Gastrocnemius medialis (tissue), 4 donors: ENCODE measurements around the gene MOCS2. TPM values are rescaled to one million over a fixed set of nuclear protein-coding genes. Genes with fewer than 3 reads are reported as not detected.
A peak's percentile ranks its signal among the peaks of the same experiment; 100 is the strongest.

ENCODE experiments used
- ATAC-seq, 2 donors: fragments of 150-250 bp; one replicate each; pipeline ENCODE4 v1.9.1; 2016
- DNase-seq, 2 donors: peaks; one replicate each; pipeline ENCODE4 v3.0.0-alpha.2; 2019
- H3K27ac ChIP-seq, 4 donors: fragments of 200-600 bp; sonication (generic); 1 replicate in 1 of 4; 2 replicates in 3 of 4; pipeline ENCODE4 v1.5.1; 2016 to 2018; ENCODE audit warnings: mild to moderate bottlenecking in 2 of 4, moderate library complexity in 1 of 4
- H3K27me3 ChIP-seq, 3 donors: fragments of 200-600 bp; sonication (generic) in 2 of 3; 1 replicate in 1 of 3; 2 replicates in 2 of 3; pipeline versions ENCODE4 v1.5.1 to v1.6.0; 2016 to 2019; ENCODE audit warnings: mild to moderate bottlenecking in 1 of 3, moderate library complexity in 1 of 3
- H3K36me3 ChIP-seq, 2 donors: fragments of 200-600 bp; sonication (generic) in 1 of 2; one replicate each; pipeline ENCODE4 v1.5.1; 2017 to 2018
- H3K4me1 ChIP-seq, 2 donors: fragments of 200-600 bp; sonication (generic) in 1 of 2; one replicate each; pipeline ENCODE4 v1.5.1; 2016 to 2017; ENCODE audit warnings: mild to moderate bottlenecking in 2 of 2
- H3K4me3 ChIP-seq, 4 donors: fragments of 200-600 bp; sonication (generic) in 3 of 4; 1 replicate in 1 of 4; 2 replicates in 3 of 4; pipeline ENCODE4 v1.5.1; 2016 to 2019; ENCODE audit warnings: mild to moderate bottlenecking in 2 of 4
- H3K9me3 ChIP-seq, 3 donors: fragments of 200-600 bp; sonication (generic) in 2 of 3; 1 replicate in 1 of 3; 2 replicates in 2 of 3; pipeline ENCODE4 v1.5.1; 2016 to 2019
- POLR2A ChIP-seq, 2 donors: fragments of 450-650 bp; IDR thresholded peaks; one replicate each; pipeline ENCODE4 v1.6.1; 2017; ENCODE audit warnings: antibody characterized with exemption in 2 of 2, mild to moderate bottlenecking in 2 of 2, moderate library complexity in 2 of 2
- in situ Hi-C, 4 donors: fragments of 200-750 bp; cut with MboI; loops; one replicate each; pipeline versions ENCODE4 v1.15.0 to v1.8.0; 2017; ENCODE audit warnings: low sequenced_read_pairs in 4 of 4
- intact Hi-C: fragments of 100-400 bp; cut with DNase I; formaldehyde crosslinking; loops from one replicate; pipeline ENCODE4 v1.15.1; 2023; ENCODE audit warnings: low total_unique reads
- total RNA-seq, 4 donors: library from RNA; depleted of rRNA; stranded (reverse); fragments of >200 nt; gene quantifications; one replicate each; pipeline versions ENCODE4 v1.1.0 to v1.2.3, GENCODE V29; 2016
- TF ChIP-seq, protein P1 (sequence below), 5 experiments: fragments of 450-650 bp in 3 of 5; fragments of 200-600 bp in 2 of 5; sonication (generic) in 2 of 5; IDR thresholded peaks in 4 of 5; conservative IDR thresholded peaks in 1 of 5; 1 replicate in 4 of 5; 2 replicates in 1 of 5; pipeline ENCODE4 v1.5.1; 2016 to 2019; ENCODE audit warnings: antibody characterized with exemption in 5 of 5, mild to moderate bottlenecking in 3 of 5, moderate library complexity in 3 of 5

The MOCS2 gene
- total RNA-seq, 4 donors from 2014 or later: 32.0 to 58.6 (median 53.1) TPM

DNA sequence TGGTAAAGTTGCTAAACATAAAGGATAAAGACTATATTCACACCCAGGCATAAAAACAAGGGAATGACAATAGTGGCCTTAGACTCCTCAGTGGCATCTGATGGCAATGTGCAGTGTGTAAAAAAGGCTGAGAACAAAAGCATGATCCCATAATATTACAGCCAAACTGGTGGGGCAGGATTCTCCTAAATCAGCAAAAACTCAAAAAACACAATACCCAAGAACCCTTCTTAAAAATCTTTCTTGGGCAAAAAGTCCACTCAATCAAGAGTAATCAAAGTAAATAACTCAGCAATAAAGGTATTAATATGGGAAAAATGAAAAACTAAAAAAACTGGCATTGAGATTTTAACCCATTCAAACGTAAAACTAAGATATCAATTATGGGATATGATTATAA is 1.6 kb upstream of the MOCS2 start:
- in situ Hi-C loops (no loop called here), intact Hi-C loops (no loop called here)
- no peak for ATAC-seq
- Histone ChIP-seq H3K27ac (no peak overlapping the region), H3K4me1 (peaks cover 18 to 20% of the 10 kb centered on the region in 2 donors), H3K4me3 (no peak overlapping the region), H3K27me3 (no peaks in the 10 kb centered on the region), H3K36me3 (peaks cover 0 to 5% of the 10 kb centered on the region in 2 donors), H3K9me3 (no peaks in the 10 kb centered on the region)
- no peak for DNase-seq
- TF ChIP-seq POLR2A (IDR thresholded peaks at IDR 0.05): no peak
- TF ChIP-seq, protein P1, sequence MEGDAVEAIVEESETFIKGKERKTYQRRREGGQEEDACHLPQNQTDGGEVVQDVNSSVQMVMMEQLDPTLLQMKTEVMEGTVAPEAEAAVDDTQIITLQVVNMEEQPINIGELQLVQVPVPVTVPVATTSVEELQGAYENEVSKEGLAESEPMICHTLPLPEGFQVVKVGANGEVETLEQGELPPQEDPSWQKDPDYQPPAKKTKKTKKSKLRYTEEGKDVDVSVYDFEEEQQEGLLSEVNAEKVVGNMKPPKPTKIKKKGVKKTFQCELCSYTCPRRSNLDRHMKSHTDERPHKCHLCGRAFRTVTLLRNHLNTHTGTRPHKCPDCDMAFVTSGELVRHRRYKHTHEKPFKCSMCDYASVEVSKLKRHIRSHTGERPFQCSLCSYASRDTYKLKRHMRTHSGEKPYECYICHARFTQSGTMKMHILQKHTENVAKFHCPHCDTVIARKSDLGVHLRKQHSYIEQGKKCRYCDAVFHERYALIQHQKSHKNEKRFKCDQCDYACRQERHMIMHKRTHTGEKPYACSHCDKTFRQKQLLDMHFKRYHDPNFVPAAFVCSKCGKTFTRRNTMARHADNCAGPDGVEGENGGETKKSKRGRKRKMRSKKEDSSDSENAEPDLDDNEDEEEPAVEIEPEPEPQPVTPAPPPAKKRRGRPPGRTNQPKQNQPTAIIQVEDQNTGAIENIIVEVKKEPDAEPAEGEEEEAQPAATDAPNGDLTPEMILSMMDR (IDR thresholded peaks at IDR 0.05 in 4 of 5, conservative IDR thresholded peaks at IDR 0.05 in 1 of 5): no peak

DNA sequence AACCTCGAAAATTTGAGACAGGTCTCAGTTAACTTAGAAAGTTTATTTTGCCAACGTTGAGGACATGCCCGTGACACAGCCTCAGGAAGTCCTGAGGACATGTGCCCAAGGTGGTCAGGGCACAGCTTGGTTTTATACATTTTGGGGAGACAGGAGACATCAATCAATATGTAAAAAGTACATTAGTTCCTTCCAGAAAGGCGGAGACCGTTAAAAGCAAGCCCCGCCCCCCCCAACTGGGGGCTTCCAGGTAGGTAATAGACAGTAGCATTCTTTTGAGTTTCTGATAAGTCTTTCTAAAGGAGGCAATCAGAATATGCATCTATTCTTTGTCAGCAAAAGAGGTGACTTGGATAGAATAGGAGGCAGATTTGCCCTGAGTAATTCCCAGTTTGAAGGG is 599 bp upstream of the MOCS2 start:
- Histone ChIP-seq H3K4me1 (peaks cover 18 to 20% of the 10 kb centered on the region in 2 donors), H3K9me3 (no peaks in the 10 kb centered on the region), H3K4me3 (peak overlapping the region; percentile 72 to 87 (median 82)), H3K27ac (peak overlapping the region; percentile 80 to 88 (median 86)), H3K36me3 (peaks cover 0 to 5% of the 10 kb centered on the region in 2 donors), H3K27me3 (no peaks in the 10 kb centered on the region)
- peak; percentile 20 to 26 for ATAC-seq
- DNase-seq: no peak
- in situ Hi-C loops: no loop called here
- TF ChIP-seq, protein P1 (IDR thresholded peaks at IDR 0.05 in 4 of 5, conservative IDR thresholded peaks at IDR 0.05 in 1 of 5): no peak
- TF ChIP-seq POLR2A (IDR thresholded peaks at IDR 0.05): no peak
- intact Hi-C loops: no loop called here

DNA sequence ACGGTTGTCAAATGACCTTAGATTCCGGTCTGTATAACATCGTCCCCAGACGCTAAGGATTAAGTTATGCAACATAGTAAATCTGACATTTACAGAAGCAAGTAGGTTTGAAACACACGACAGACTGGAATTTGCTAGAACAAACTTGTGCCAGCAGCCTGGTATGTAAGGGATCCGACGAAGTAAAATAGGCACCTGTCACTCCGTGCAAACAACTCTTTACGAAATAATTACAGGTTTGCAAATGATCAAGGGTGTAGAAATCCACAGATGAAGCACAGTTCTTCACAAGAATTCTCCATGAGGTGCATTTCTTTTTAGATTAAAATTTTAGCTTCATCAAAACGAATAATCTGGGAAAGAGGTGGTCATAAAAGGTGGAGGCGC is 508 bp downstream of the MOCS2 start:
- ATAC-seq (peak; percentile 24 to 42), DNase-seq (no peak)
- in situ Hi-C loops (no loop called here), intact Hi-C loops (loop anchor here (5.0 kb wide), 1 partner anchor 307 kb away; no protein-coding TSS in a partner anchor)
- Histone ChIP-seq H3K4me1 (peaks cover 18 to 20% of the 10 kb centered on the region in 2 donors), H3K9me3 (no peaks in the 10 kb centered on the region), H3K27me3 (no peaks in the 10 kb centered on the region), H3K36me3 (peaks cover 0 to 11% of the 10 kb centered on the region in 2 donors), H3K4me3 (peak overlapping the region; percentile 72 to 87 (median 82)), H3K27ac (peak overlapping the region; percentile 80 to 88 (median 86))
- TF ChIP-seq, protein P1 (IDR thresholded peaks at IDR 0.05 in 4 of 5, conservative IDR thresholded peaks at IDR 0.05 in 1 of 5): no peak
- TF ChIP-seq POLR2A (IDR thresholded peaks at IDR 0.05): no peak

DNA sequence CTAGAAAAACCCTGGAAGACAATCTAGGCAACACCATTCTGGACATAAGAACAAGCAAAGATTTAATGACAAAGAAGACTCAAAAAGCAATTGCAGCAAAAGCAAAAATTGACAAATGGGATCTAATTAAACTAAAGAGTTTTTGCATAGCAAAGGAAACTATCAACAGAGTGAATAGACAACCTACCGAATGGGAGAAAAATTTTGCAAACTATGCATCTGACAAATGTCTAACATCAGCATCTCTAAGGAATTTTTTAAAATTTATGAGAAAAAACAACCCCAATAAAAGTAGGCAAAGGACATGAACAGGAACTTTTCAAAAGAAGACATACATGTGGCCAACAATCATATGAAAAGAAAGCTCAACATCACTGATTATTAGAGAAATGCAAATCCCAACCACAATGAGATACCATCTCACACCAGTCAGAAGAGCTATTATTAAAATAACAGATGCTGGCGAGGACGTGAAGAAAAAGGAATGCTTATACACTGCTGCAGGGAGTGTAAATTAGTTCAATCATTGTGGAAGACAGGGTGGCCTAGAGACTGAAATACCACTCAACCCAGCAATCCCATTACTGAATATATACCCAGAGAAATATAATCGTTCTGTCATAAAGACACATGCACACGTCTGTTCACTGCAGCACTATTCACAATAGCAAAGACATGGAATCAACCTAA is 3.8 kb downstream of the MOCS2 start:
- TF ChIP-seq, protein P1 (IDR thresholded peaks at IDR 0.05 in 4 of 5, conservative IDR thresholded peaks at IDR 0.05 in 1 of 5): no peak
- no peak for TF ChIP-seq POLR2A (IDR thresholded peaks at IDR 0.05)
- no peak overlapping the region for H3K27ac ChIP-seq
- H3K27me3 ChIP-seq: no peaks in the 10 kb centered on the region
- ATAC-seq (no peak), DNase-seq (no peak)
- intact Hi-C loops: loop anchor here (5.0 kb wide), 1 partner anchor 303 kb away; no protein-coding TSS in a partner anchor
- peaks cover 0 to 32% of the 10 kb centered on the region in 2 donors for H3K36me3 ChIP-seq
- no peaks in the 10 kb centered on the region for H3K9me3 ChIP-seq
- in situ Hi-C loops: no loop called here
- no peak overlapping the region for H3K4me3 ChIP-seq
- H3K4me1 ChIP-seq: peaks cover 14 to 20% of the 10 kb centered on the region in 2 donors
